Thymus (tissue), 11 donors: ENCODE measurements around the gene ABCA2. TPM values are rescaled to one million over a fixed set of nuclear protein-coding genes. Genes with fewer than 3 reads are reported as not detected.

ENCODE experiments used
- DNase-seq, 9 donors: peaks; one replicate each; pipeline ENCODE4 v3.0.0-alpha.2; 2013; ENCODE audit warnings: low spot score in 9 of 9, low read depth in 6 of 9, missing footprints in 1 of 9
- H3K27ac ChIP-seq, 2 donors: one replicate each; pipeline ENCODE4 v1.5.1; 2013; ENCODE audit warnings: control low read depth in 1 of 2, low read depth in 1 of 2, low read length in 1 of 2, mild to moderate bottlenecking in 1 of 2, moderate library complexity in 1 of 2
- H3K27me3 ChIP-seq, 2 donors: one replicate each; pipeline ENCODE4 v1.5.1; 2013; ENCODE audit warnings: low read length in 1 of 2; ENCODE audit not compliant: control insufficient read depth in 2 of 2, insufficient read depth in 1 of 2
- H3K36me3 ChIP-seq, 2 donors: one replicate each; pipeline ENCODE4 v1.5.1; 2013; ENCODE audit warnings: low read length in 1 of 2, mild to moderate bottlenecking in 1 of 2, moderate library complexity in 1 of 2; ENCODE audit not compliant: control insufficient read depth in 2 of 2, insufficient read depth in 2 of 2
- H3K4me1 ChIP-seq, 2 donors: one replicate each; pipeline ENCODE4 v1.5.1; 2013; ENCODE audit warnings: low read length in 2 of 2; ENCODE audit not compliant: control insufficient read depth in 2 of 2, insufficient read depth in 2 of 2
- H3K4me3 ChIP-seq, 2 donors: one replicate each; pipeline ENCODE4 v1.5.1; 2013; ENCODE audit warnings: low read length in 2 of 2, control low read depth in 1 of 2, mild to moderate bottlenecking in 1 of 2
- H3K9me3 ChIP-seq, 2 donors: one replicate each; pipeline ENCODE4 v1.5.1; 2013; ENCODE audit warnings: low read length in 1 of 2, mild to moderate bottlenecking in 1 of 2; ENCODE audit not compliant: control insufficient read depth in 2 of 2, insufficient read depth in 1 of 2
- WGBS: extraction: QIAGEN DNeasy Blood & Tissue Kit; methylation state at CpG from one replicate; pipeline ENCODE4 v1.1.7; 2013; 5-methylcytosine and 5-hydroxymethylcytosine counted together
- polyA plus RNA-seq: library from polyadenylated mRNA; stranded (reverse); fragments of 200-250 nt; gene quantifications from one replicate; pipeline ENCODE4 v1.2.3, GENCODE V29; 2013
- total RNA-seq: library from RNA; stranded (reverse); fragments of 120-200 nt; gene quantifications from one replicate; pipeline ENCODE4 v1.2.4, GENCODE V29; 2013
- donor health status: healthy.

Gene ABCA2
- total and polyA plus RNA-seq, 2 donors, result 4.2 to 37.3 TPM

GRCh38 chr9:136991993-136992818, 35.8 kb downstream of the ABCA2 start, which contains the start of gene PAXX:
TSS of gene PAXX (plus strand) at chr9:136992422. CDS start at chr9:136992444, 22 bp downstream.
- WGBS, result 1% methylated on average over 92 of the region's 92 CpGs
- peaks cover 20 to 43% of the 10 kb centered on the region in 2 donors for H3K4me1 ChIP-seq
- peak within 1 kb of the TSS; percentile 68 to 89 for H3K27ac ChIP-seq
- peaks cover 8 to 16% of the 10 kb centered on the region in 2 donors for H3K36me3 ChIP-seq
- peaks cover 2 to 19% of the 10 kb centered on the region in 2 donors for H3K9me3 ChIP-seq
- H3K27me3 ChIP-seq, result peaks cover 19 to 75% of the 10 kb centered on the region in 2 donors
- DNase-seq, result peak; percentile 45 to 93 (median 81)
- H3K4me3 ChIP-seq, result peak within 1 kb of the TSS; percentile 84 to 92

- H3K4me3 ChIP-seq, result no peak overlapping the region
- H3K36me3 ChIP-seq, result peaks cover 8 to 16% of the 10 kb centered on the region in 2 donors
- H3K4me1 ChIP-seq, result peaks cover 9 to 25% of the 10 kb centered on the region in 2 donors
- H3K9me3 ChIP-seq, result peaks cover 2 to 9% of the 10 kb centered on the region in 2 donors
- no peak for DNase-seq
- H3K27me3 ChIP-seq, result peaks cover 27 to 75% of the 10 kb centered on the region in 2 donors
- no peak overlapping the region for H3K27ac ChIP-seq
- 94% methylated on average over 10 of the region's 10 CpGs for WGBS
Measured at GRCh38 chr9:136990242-136990911, 37.7 kb downstream of the ABCA2 start.

DNA sequence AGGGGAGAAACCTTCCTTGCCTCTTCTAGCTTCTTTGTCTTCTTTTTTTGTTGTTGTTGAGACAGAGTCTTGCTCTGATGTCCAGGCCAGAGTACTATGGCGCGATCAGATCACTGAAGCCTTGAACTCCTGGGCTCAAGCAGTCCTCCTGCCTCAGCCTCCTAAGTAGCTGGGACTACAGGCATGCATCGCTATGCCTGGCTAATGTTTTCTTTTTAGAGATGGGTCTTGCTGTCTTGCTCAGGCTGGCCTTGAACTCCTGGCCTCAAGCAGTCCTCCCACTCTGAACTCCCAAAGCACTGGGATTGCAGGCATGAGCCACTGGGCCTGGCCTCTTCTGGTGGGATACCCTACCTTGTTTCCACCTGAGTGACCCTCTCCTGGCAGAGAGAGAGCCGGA, 39.2 kb downstream of the ABCA2 start:
- peaks cover 42 to 77% of the 10 kb centered on the region in 2 donors for H3K27me3 ChIP-seq
- peaks cover 11 to 20% of the 10 kb centered on the region in 2 donors for H3K4me1 ChIP-seq
- H3K4me3 ChIP-seq, result no peak overlapping the region
- DNase-seq, result no peak
- no peak overlapping the region for H3K27ac ChIP-seq
- peaks cover 5% of the 10 kb centered on the region in 2 donors for H3K36me3 ChIP-seq
- WGBS, result 97% methylated on average over 4 of the region's 4 CpGs
- peaks cover 2 to 9% of the 10 kb centered on the region in 2 donors for H3K9me3 ChIP-seq

DNA sequence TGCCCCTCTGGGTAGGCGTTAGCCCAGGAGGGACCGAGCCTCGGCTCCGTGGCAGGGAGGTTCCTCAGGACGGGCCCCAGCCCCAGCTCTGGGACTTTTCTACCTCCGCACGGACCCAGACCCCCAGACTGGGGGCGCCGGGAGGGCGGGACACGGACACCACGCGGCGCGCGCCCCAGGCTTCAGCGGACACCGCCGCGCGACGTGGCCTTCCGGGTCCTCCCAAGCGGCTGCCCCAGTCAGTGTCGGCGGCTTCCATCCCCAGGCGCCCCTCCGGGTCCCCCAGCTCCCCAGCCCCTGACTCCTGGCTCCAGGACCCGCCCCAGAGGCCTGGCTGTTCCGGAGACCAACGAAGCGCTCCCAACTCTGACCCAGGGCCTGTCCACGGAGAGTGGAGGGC, 42.2 kb downstream of the ABCA2 start:
- Histone ChIP-seq H3K27me3 (peaks cover 46 to 96% of the 10 kb centered on the region in 2 donors), H3K36me3 (no peaks in the 10 kb centered on the region), H3K4me1 (peaks cover 2 to 6% of the 10 kb centered on the region in 2 donors), H3K9me3 (peaks cover 2 to 6% of the 10 kb centered on the region in 2 donors), H3K4me3 (peak overlapping the region in 1 of 2 donors; percentile 41), H3K27ac (no peak overlapping the region)
- no peak for DNase-seq
- WGBS, result 26% methylated on average over 33 of the region's 33 CpGs

- Histone ChIP-seq H3K4me1 (peaks cover 2 to 6% of the 10 kb centered on the region in 2 donors), H3K9me3 (no peaks in the 10 kb centered on the region), H3K4me3 (peak overlapping the region in 1 of 2 donors; percentile 41), H3K27ac (no peak overlapping the region), H3K36me3 (no peaks in the 10 kb centered on the region), H3K27me3 (peaks cover 41 to 95% of the 10 kb centered on the region in 2 donors)
- 8% methylated on average over 48 of the region's 48 CpGs for WGBS
- DNase-seq, result no peak
Measured at GRCh38 chr9:136985027-136985602, 42.9 kb downstream of the ABCA2 start.

GRCh38 chr9:136984464-136985026, 43.5 kb downstream of the ABCA2 start:
- DNase-seq, result no peak
- 49% methylated on average over 29 of the region's 29 CpGs for WGBS
- H3K9me3 ChIP-seq, result no peaks in the 10 kb centered on the region
- H3K27ac ChIP-seq, result no peak overlapping the region
- peaks cover 41 to 95% of the 10 kb centered on the region in 2 donors for H3K27me3 ChIP-seq
- no peaks in the 10 kb centered on the region for H3K36me3 ChIP-seq
- H3K4me1 ChIP-seq, result peaks cover 2 to 6% of the 10 kb centered on the region in 2 donors
- H3K4me3 ChIP-seq, result peak overlapping the region in 1 of 2 donors; percentile 41

- WGBS, result 87% methylated on average over 11 of the region's 11 CpGs
Measured at GRCh38 chr9:136983656-136984314, 44.3 kb downstream of the ABCA2 start.

GRCh38 chr9:136983167-136983566, 44.9 kb downstream of the ABCA2 start:
- Histone ChIP-seq H3K4me1 (peaks cover 2 to 6% of the 10 kb centered on the region in 2 donors), H3K4me3 (no peak overlapping the region), H3K9me3 (no peaks in the 10 kb centered on the region), H3K27ac (no peak overlapping the region), H3K27me3 (peaks cover 39 to 94% of the 10 kb centered on the region in 2 donors), H3K36me3 (no peaks in the 10 kb centered on the region)
- 70% methylated on average over 9 of the region's 9 CpGs for WGBS
- DNase-seq, result no peak

More at GRCh38 chr9:136983656-136984314, 44.3 kb downstream of the ABCA2 start:
- Histone ChIP-seq H3K36me3 (no peaks in the 10 kb centered on the region), H3K27me3 (peaks cover 41 to 96% of the 10 kb centered on the region in 2 donors), H3K27ac (no peak overlapping the region), H3K4me3 (no peak overlapping the region), H3K4me1 (peaks cover 2 to 6% of the 10 kb centered on the region in 2 donors), H3K9me3 (no peaks in the 10 kb centered on the region)
- DNase-seq, result no peak
